Cardiac septum (tissue), 1 donor: ENCODE results near the gene MRGPRF. TPM values are rescaled to one million over a fixed set of nuclear protein-coding genes. Genes with fewer than 3 reads are reported as not detected.
"Not testable (repeated sequence)": the region's sequence is repeated elsewhere in the genome, so short reads cannot be mapped to it uniquely, and the experiment has no call there.

Source experiments
- DNase-seq: peaks from one replicate; pipeline ENCODE4 v3.0.0-alpha.2; 2020; ENCODE audit warnings: low spot score
- intact Hi-C: fragments of 100-400 bp; cut with DNase I; formaldehyde crosslinking; loops from one replicate; pipeline ENCODE4 v1.14.0; 2022
- total RNA-seq: library from RNA; stranded (reverse); fragmentation: NEBNext Ultra II Directional; extraction: Animal tissue kit (Norgen Biotek cat#: 25700); gene quantifications from one replicate; pipeline ENCODE4 v1.2.1, GENCODE V29; 2021
- donor health status: DM: no; HTN: no; CAD: no.

MRGPRF gene
- total RNA-seq, 1 donor from 2014 or later, result 2.3 TPM

GRCh38 chr11:69005631-69006368 is 7.2 kb downstream of the MRGPRF start:
- peak; percentile 68 for DNase-seq
- intact Hi-C loops, result no loop called here

- DNase-seq, result peak; percentile 38
- intact Hi-C loops, result no loop called here
These were observed 7.8 kb downstream of the MRGPRF start for GRCh38 chr11:69005183-69005630.

GRCh38 chr11:69004411-69005182 is 8.4 kb downstream of the MRGPRF start:
- intact Hi-C loops, result no loop called here
- peak; percentile 59 for DNase-seq

GRCh38 chr11:69003866-69004367 is 9.1 kb downstream of the MRGPRF start:
- DNase-seq, result peak; percentile 72

GRCh38 chr11:69003301-69003865 is 9.7 kb downstream of the MRGPRF start:
- peak; percentile 54 for DNase-seq
- intact Hi-C loops, result no loop called here

More at GRCh38 chr11:69003866-69004367, 9.1 kb downstream of the MRGPRF start:
- intact Hi-C loops, result no loop called here

- intact Hi-C loops, result no loop called here
- DNase-seq, result peak; percentile 58
These were observed 10.3 kb downstream of the MRGPRF start for GRCh38 chr11:69002570-69003231.

GRCh38 chr11:69002110-69002569 is 10.9 kb downstream of the MRGPRF start:
- intact Hi-C loops, result no loop called here
- DNase-seq, result peak; percentile 47

- DNase-seq, result peak; percentile 66
- intact Hi-C loops, result no loop called here
These were observed 11.6 kb downstream of the MRGPRF start for GRCh38 chr11:69001243-69002081.

GRCh38 chr11:69000831-69001242 is 12.2 kb downstream of the MRGPRF start:
- DNase-seq, result peak; percentile 53
- intact Hi-C loops, result no loop called here

- intact Hi-C loops, result no loop called here
These were observed 12.7 kb downstream of the MRGPRF start for GRCh38 chr11:69000391-69000790.

GRCh38 chr11:68999748-69000355 is 13.2 kb downstream of the MRGPRF start:
- intact Hi-C loops, result not testable (repeated sequence)
- DNase-seq, result peak; percentile 36

More at GRCh38 chr11:69000391-69000790, 12.7 kb downstream of the MRGPRF start:
- DNase-seq, result peak; percentile 31

GRCh38 chr11:68999093-68999747 is 13.8 kb downstream of the MRGPRF start:
- peak; percentile 41 for DNase-seq
- intact Hi-C loops, result no loop called here

- intact Hi-C loops, result no loop called here
- DNase-seq, result peak; percentile 22
These were observed 14.6 kb downstream of the MRGPRF start for GRCh38 chr11:68998390-68998911.

GRCh38 chr11:68997995-68998348 is 15.1 kb downstream of the MRGPRF start:
- intact Hi-C loops, result no loop called here
- DNase-seq, result no peak

- DNase-seq, result peak; percentile 60
- intact Hi-C loops, result no loop called here
These were observed 15.7 kb downstream of the MRGPRF start for GRCh38 chr11:68997124-68997994.

- peak; percentile 33 for DNase-seq
- intact Hi-C loops, result no loop called here
These were observed 16.5 kb downstream of the MRGPRF start for GRCh38 chr11:68996376-68997123.
